K562 (cell line): Measurements from ENCODE around the gene USP10. TPM values are rescaled to one million over a fixed set of nuclear protein-coding genes. Genes with fewer than 3 reads are reported as not detected.
A peak's percentile ranks its signal among the peaks of the same experiment; 100 is the strongest.

Experiments used
- E2F6 ChIP-seq, 2 experiments: IDR thresholded peaks; 2 replicates each; pipeline ENCODE4 v1.6.1; 2011; ENCODE audit warnings: borderline replicate concordance in 1 of 2, control low read depth in 1 of 2, low read depth in 1 of 2, low read length in 1 of 2, mild to moderate bottlenecking in 1 of 2, mixed read lengths in 1 of 2, moderate library complexity in 1 of 2; ENCODE audit not compliant: insufficient read depth in 1 of 2, insufficient read length in 1 of 2, poor library complexity in 1 of 2, severe bottlenecking in 1 of 2; ENCODE audit errors: extremely low read depth in 1 of 2
- FUS ChIP-seq: fragments of 200-400 bp; formaldehyde crosslinking; optimal IDR thresholded peaks from 2 replicates; pipeline ENCODE3; 2017; ENCODE audit warnings: low read depth, low read length
- HEY1 ChIP-seq: fragments of 250-450 bp; sonication (Bioruptor Pico); IDR thresholded peaks from 2 replicates; pipeline ENCODE4 v1.5.0; 2020; ENCODE audit warnings: mild to moderate bottlenecking, moderate library complexity, borderline replicate concordance
- ILF3 ChIP-seq: fragments of 450-650 bp; IDR thresholded peaks from 2 replicates; pipeline ENCODE4 v1.6.1; 2018; ENCODE audit warnings: antibody characterized with exemption, mild to moderate bottlenecking, moderate library complexity, borderline replicate concordance
- MYNN ChIP-seq, 2 experiments: sonication (generic); formaldehyde crosslinking in 1 of 2; IDR thresholded peaks; 2 replicates each; pipeline versions ENCODE4 v1.5.0 to v1.6.1; 2016 to 2020; ENCODE audit warnings: antibody characterized with exemption in 1 of 2, missing genetic modification reagents in 1 of 2
- NCOA1 ChIP-seq: fragments of 450-650 bp; IDR thresholded peaks from 2 replicates; pipeline ENCODE4 v1.6.1; 2016; ENCODE audit warnings: low read depth
- NCOA4 ChIP-seq: fragments of 450-650 bp; IDR thresholded peaks from 2 replicates; pipeline ENCODE4 v1.6.1; 2018; ENCODE audit warnings: mild to moderate bottlenecking; ENCODE audit not compliant: partially characterized antibody
- NR1H2 ChIP-seq: sonication (generic); formaldehyde crosslinking; IDR thresholded peaks from 2 replicates; pipeline ENCODE4 v1.4.0; 2020; ENCODE audit warnings: mild to moderate bottlenecking, missing genetic modification reagents
- SAFB ChIP-seq: fragments of 200-400 bp; formaldehyde crosslinking; IDR thresholded peaks from 2 replicates; pipeline ENCODE4 v1.6.1; 2017; ENCODE audit warnings: low read depth, low read length, borderline replicate concordance
- STAT5A ChIP-seq: IDR thresholded peaks from 2 replicates; pipeline ENCODE4 v1.6.1; 2012; ENCODE audit warnings: low read length, inconsistent platforms, borderline replicate concordance
- ZNF12 ChIP-seq: sonication (generic); formaldehyde crosslinking; IDR thresholded peaks from 2 replicates; pipeline ENCODE4 v1.4.0; 2020; ENCODE audit warnings: mild to moderate bottlenecking, missing genetic modification reagents
- ZNF511 ChIP-seq: sonication (generic); formaldehyde crosslinking; IDR thresholded peaks from 2 replicates; pipeline ENCODE4 v1.8.0; 2022; ENCODE audit warnings: mild to moderate bottlenecking, missing genetic modification reagents
- polyA plus RNA-seq, 8 experiments: library from polyadenylated mRNA; depleted of rRNA in 4 of 8; stranded (reverse) in 5 of 8; unstranded in 3 of 8; fragments of >200 nt; fragmentation: Nextera tagmentation in 2 of 8; fragmentation: Illumina TruSeq in 1 of 8; extraction: Ambion mirVana in 2 of 8; extraction: Trizol in 1 of 8; gene quantifications; 2 replicates each; pipeline versions ENCODE4 v1.2.1 to v1.2.3, GENCODE V29; 2011 to 2014; ENCODE audit warnings: inconsistent platforms in 1 of 8, missing spikeins in 1 of 8
- total RNA-seq, 7 experiments: library from RNA; depleted of rRNA in 6 of 7; stranded (reverse); fragments of >200 nt in 6 of 7; fragmentation: Illumina TruSeq in 2 of 7; extraction: Trizol in 2 of 7; gene quantifications; 2 replicates each; pipeline versions ENCODE4 v1.2.1 to v1.2.3, GENCODE V29; 2011 to 2021; ENCODE audit warnings: low replicate concordance in 1 of 7
- TF ChIP-seq, protein P1 (sequence below): sonication (generic); formaldehyde crosslinking; IDR thresholded peaks from 2 replicates; pipeline ENCODE4 v1.9.0; 2022; ENCODE audit warnings: mild to moderate bottlenecking, missing genetic modification reagents
- TF ChIP-seq, protein P2 (sequence below), 3 experiments: fragments of 200-800 bp in 1 of 3; sonication (Bioruptor generic) in 1 of 3; sonication (generic) in 1 of 3; formaldehyde crosslinking in 1 of 3; IDR thresholded peaks; 2 replicates each; pipeline versions ENCODE4 v1.6.1 to v1.8.0; 2016 to 2022; ENCODE audit warnings: mild to moderate bottlenecking in 2 of 3, missing compliant biosample characterization in 2 of 3, missing genetic modification characterization in 2 of 3, missing genetic modification reagents in 1 of 3
- TF ChIP-seq, protein P3 (sequence below): fragments of 250-450 bp; sonication (Bioruptor Pico); IDR thresholded peaks from 2 replicates; pipeline ENCODE4 v1.5.0; 2020; ENCODE audit warnings: mild to moderate bottlenecking

The USP10 gene
- total and polyA plus RNA-seq, 9 of the 15 experiments (the other 6 are each of a cell fraction or from before 2014, with no cell fraction given): 61.7 to 197 (median 116) TPM

DNA sequence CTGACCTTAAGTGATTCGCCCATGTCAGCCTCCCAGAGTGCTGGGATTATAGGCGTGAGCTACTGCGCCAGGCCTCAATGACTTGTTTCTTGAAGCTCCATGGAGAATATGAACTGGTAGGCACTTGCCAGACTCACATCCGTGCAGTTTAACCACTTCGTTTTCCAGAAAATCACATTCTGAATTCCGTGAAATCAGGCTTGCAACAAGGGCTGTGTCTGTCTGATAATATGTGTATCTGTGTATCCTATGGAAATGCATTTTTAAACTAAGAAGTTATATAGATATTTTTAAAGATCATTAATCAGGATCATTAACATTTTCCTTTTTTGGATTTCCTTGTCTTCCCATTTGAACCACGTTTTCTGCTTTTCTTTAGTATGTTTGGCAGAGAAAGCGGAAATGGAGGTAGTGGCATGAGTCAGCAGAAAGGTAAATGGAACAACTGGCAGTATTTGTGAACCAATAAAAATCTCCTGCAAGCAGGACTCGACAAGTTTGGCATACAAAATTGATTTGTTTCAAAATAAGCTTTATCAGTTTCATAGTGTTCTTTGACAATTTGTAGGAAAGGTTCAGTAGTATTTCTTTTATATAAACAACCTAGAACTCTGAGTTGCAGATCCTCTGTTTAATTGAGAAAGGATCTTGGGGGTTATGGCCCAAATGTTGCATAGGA, 33.0 kb downstream of the USP10 start (continued):
- TF ChIP-seq, protein P1, sequence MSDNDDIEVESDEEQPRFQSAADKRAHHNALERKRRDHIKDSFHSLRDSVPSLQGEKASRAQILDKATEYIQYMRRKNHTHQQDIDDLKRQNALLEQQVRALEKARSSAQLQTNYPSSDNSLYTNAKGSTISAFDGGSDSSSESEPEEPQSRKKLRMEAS (CRISPR knock-in tag): no peak
- TF ChIP-seq, protein P2, sequence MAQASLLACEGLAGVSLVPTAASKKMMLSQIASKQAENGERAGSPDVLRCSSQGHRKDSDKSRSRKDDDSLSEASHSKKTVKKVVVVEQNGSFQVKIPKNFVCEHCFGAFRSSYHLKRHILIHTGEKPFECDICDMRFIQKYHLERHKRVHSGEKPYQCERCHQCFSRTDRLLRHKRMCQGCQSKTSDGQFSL (CRISPR knock-in tag; IDR thresholded peaks at IDR 0.05): no peak
- TF ChIP-seq, protein P2 (tag; IDR thresholded peaks at IDR 0.05): 0 out of 4 replicates have a peak, but pooled peaks of 1 of the 2 experiments have one; percentile 59
- TF ChIP-seq E2F6 (IDR thresholded peaks at IDR 0.05; ENCODE audit: borderline replicate concordance in 1 of 2, extremely low read depth in 1 of 2, insufficient read depth in 1 of 2, insufficient read length in 1 of 2, low read depth in 1 of 2, low read length in 1 of 2, poor library complexity in 1 of 2, severe bottlenecking in 1 of 2) (no peak), FUS (no peak), NR1H2 (CRISPR knock-in tag) (no peak), ZNF12 (no peak), NCOA4 (no peak), NCOA1 (peak; percentile 48; the same call in 1 of the 2 replicates), ILF3 (peak; percentile 41; the same call in 1 of the 2 replicates), STAT5A (peak; percentile 97), ZNF511 (no peak), MYNN (IDR thresholded peaks at IDR 0.05) (0 out of 2 replicates have a peak, but pooled peaks have one; percentile 43), MYNN (CRISPR knock-in tag; IDR thresholded peaks at IDR 0.05) (no peak), HEY1 (CRISPR knock-in tag) (no peak), SAFB (no peak)
- TF ChIP-seq, protein P3, sequence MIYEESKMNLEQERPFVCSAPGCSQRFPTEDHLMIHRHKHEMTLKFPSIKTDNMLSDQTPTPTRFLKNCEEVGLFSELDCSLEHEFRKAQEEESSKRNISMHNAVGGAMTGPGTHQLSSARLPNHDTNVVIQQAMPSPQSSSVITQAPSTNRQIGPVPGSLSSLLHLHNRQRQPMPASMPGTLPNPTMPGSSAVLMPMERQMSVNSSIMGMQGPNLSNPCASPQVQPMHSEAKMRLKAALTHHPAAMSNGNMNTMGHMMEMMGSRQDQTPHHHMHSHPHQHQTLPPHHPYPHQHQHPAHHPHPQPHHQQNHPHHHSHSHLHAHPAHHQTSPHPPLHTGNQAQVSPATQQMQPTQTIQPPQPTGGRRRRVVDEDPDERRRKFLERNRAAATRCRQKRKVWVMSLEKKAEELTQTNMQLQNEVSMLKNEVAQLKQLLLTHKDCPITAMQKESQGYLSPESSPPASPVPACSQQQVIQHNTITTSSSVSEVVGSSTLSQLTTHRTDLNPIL (CRISPR knock-in tag): 0 out of 2 replicates have a peak, but pooled peaks have one; percentile 28
